ENCODE data around the gene TSPAN9. TPM values are rescaled to one million over a fixed set of nuclear protein-coding genes. Genes with fewer than 3 reads are reported as not detected.

Gene TSPAN9
- total and polyA plus RNA-seq, 2 of the 4 experiments (the other 2 are of a cell fraction): 17.7 to 39.1 TPM

DNA sequence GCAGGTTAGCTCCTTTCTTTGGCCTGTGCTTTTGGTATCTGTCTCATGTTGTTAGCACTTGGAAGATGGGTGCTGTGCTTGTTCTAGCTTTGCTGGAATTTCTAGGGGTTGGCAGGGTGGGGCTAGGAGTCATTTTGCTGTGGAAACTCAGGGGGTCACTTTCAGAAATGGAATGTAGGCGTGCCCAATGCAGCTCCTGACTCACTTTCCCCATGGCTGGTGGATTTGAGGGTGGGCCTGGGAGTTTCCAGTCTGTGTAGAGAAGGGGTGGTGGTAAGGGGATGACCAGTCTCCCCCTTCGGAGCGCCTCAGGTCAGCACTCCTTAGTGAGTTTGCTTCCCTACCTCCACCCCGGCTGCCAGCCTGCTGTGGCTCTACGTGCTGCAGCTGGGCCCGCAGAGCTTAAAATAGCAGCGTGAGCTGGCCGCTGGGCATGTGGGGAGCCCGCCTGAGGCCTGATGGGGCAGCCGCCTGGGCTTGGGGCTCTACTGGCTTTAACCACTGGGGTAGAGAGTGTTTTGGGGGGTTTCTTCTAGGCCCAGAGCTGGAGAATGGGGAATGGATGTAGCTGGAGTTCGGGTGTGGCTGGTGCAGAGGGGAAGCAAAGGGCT lies 108.2 kb downstream of the TSPAN9 start:
- peaks cover 13% of the 10 kb centered on the region; the same call in 1 of the 2 replicates for H3K9me1 ChIP-seq (ENCODE audit: insufficient read depth, low read length)
- H4K5ac ChIP-seq (ENCODE audit: low read depth, low read length): no peak overlapping the region
- no peak overlapping the region for H3K4me3 ChIP-seq (ENCODE audit: insufficient read depth, low read depth, low read length)
- H2BK15ac ChIP-seq (ENCODE audit: low read depth, low read length): 0 out of 3 replicates have a peak overlapping the region, but pooled peaks have one; percentile 52
- H2BK20ac ChIP-seq (ENCODE audit: low read depth, low read length): no peak overlapping the region
- no peak overlapping the region for H3K27ac ChIP-seq (ENCODE audit: insufficient read depth, low read length)
- peaks cover 4% of the 10 kb centered on the region; the same call in 1 of the 2 replicates for H3K4me1 ChIP-seq (ENCODE audit: control insufficient read depth, insufficient read depth, low read length)
- H2AFZ ChIP-seq (replicated peaks; ENCODE audit: low read length, poor library complexity): no peak overlapping the region
- H3K56ac ChIP-seq (ENCODE audit: extremely low read depth, insufficient read depth, low read length): no peak overlapping the region
- ChIA-PET CTCF (interaction anchor here (1.5 to 1.6 kb wide), 2 partner anchors 11 to 13 kb away, joined by 3 to 5 read pairs; no protein-coding TSS in a partner anchor), POLR2A (ENCODE audit: unreplicated experiment) (no interaction called here)
- no peaks in the 10 kb centered on the region for H3K9me3 ChIP-seq (ENCODE audit: control insufficient read depth, insufficient read depth, low read length)
- H4K8ac ChIP-seq (ENCODE audit: low read depth in 2 of 2, low read length in 2 of 2): no peak overlapping the region
- no peak overlapping the region for H3K9ac ChIP-seq (ENCODE audit: low read depth, low read length)
- no peak overlapping the region for H3K4me2 ChIP-seq (ENCODE audit: low read depth, low read length)
- intact Hi-C loops (cut with micrococcal nuclease): no loop called here
- H2BK120ac ChIP-seq (ENCODE audit: low read depth, low read length): no peak overlapping the region
- H3K23ac ChIP-seq (ENCODE audit: low read depth, low read length): no peak overlapping the region
- H3K18ac ChIP-seq (ENCODE audit: low read depth, low read length): no peak overlapping the region
- H3K27me3 ChIP-seq (ENCODE audit: control insufficient read depth, insufficient read depth, low read length): no peaks in the 10 kb centered on the region; the same call in 1 of the 2 replicates
- 96% methylated on average over 7 of the region's 11 CpGs; no CpG with 5 or more reads in 1 of the 2 experiments for WGBS, 2 experiments (ENCODE audit: extremely low coverage in 2 of 2, insufficient read length in 1 of 2)
- H3K79me1 ChIP-seq (ENCODE audit: low read depth in 1 of 2, low read length in 2 of 2): peaks cover 3 to 4% of the 10 kb centered on the region in 2 experiments; a peak in 1 of 4 replicates
- H3K36me3 ChIP-seq (ENCODE audit: control insufficient read depth, insufficient read depth, low read length): no peaks in the 10 kb centered on the region
- peak overlapping the region; percentile 84 for H2AK9ac ChIP-seq (replicated peaks; ENCODE audit: low read depth, low read length, poor library complexity)
- H3K4ac ChIP-seq (ENCODE audit: low read depth, low read length): no peak overlapping the region
- no TSS peak for BruUV-seq (replicated peaks)
- H2BK5ac ChIP-seq (ENCODE audit: low read depth, low read length, poor library complexity, severe bottlenecking): no peak overlapping the region
- H3K14ac ChIP-seq (replicated peaks; ENCODE audit: low read depth, low read length): no peak overlapping the region
- in situ Hi-C loops (cut with MboI; ENCODE audit: low sequenced_read_pairs): no loop called here
- H4K91ac ChIP-seq (ENCODE audit: insufficient read depth, low read depth, low read length): no peak overlapping the region
- peaks cover 14% of the 10 kb centered on the region for H4K20me1 ChIP-seq (ENCODE audit: insufficient read depth, low read length)
- DNase-seq (no peak), ATAC-seq (ENCODE audit: low read depth) (0 out of 2 replicates have a peak, but pooled peaks have one; percentile 16)
- dilution Hi-C loops (cut with HindIII; ENCODE audit: low sequenced_read_pairs, unreplicated experiment): no loop called here
- H2AK5ac ChIP-seq (ENCODE audit: low read depth, low read length): no peak overlapping the region
- no peak for TF ChIP-seq RCOR1 (IDR thresholded peaks at IDR 0.05; ENCODE audit: insufficient replicate concordance, low read length)
- no peak for TF ChIP-seq CEBPB (IDR thresholded peaks at IDR 0.05; ENCODE audit: low read depth, low read length)
- TF ChIP-seq SMC3 (IDR thresholded peaks at IDR 0.05; ENCODE audit: low read depth, low read length): no peak
- TF ChIP-seq RFX5 (IDR thresholded peaks at IDR 0.05; ENCODE audit: low read depth, low read length): no peak
- no peak for TF ChIP-seq BHLHE40 (IDR thresholded peaks at IDR 0.05; ENCODE audit: low read depth, low read length)
- no peak for TF ChIP-seq MAZ (IDR thresholded peaks at IDR 0.05; ENCODE audit: borderline replicate concordance, low read depth, low read length)
- no peak for TF ChIP-seq NFE2L2 (IDR thresholded peaks at IDR 0.05; ENCODE audit: low read depth, low read length)
- TF ChIP-seq, protein P1, sequence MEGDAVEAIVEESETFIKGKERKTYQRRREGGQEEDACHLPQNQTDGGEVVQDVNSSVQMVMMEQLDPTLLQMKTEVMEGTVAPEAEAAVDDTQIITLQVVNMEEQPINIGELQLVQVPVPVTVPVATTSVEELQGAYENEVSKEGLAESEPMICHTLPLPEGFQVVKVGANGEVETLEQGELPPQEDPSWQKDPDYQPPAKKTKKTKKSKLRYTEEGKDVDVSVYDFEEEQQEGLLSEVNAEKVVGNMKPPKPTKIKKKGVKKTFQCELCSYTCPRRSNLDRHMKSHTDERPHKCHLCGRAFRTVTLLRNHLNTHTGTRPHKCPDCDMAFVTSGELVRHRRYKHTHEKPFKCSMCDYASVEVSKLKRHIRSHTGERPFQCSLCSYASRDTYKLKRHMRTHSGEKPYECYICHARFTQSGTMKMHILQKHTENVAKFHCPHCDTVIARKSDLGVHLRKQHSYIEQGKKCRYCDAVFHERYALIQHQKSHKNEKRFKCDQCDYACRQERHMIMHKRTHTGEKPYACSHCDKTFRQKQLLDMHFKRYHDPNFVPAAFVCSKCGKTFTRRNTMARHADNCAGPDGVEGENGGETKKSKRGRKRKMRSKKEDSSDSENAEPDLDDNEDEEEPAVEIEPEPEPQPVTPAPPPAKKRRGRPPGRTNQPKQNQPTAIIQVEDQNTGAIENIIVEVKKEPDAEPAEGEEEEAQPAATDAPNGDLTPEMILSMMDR (conservative IDR thresholded peaks at IDR 0.05; ENCODE audit: low read depth, low read length): no peak
- no peak for TF ChIP-seq POLR2A (IDR thresholded peaks at IDR 0.05; ENCODE audit: low read depth, low read length)
- TF ChIP-seq FOS (IDR thresholded peaks at IDR 0.05; ENCODE audit: low read depth, low read length): no peak
- TF ChIP-seq, protein P2, sequence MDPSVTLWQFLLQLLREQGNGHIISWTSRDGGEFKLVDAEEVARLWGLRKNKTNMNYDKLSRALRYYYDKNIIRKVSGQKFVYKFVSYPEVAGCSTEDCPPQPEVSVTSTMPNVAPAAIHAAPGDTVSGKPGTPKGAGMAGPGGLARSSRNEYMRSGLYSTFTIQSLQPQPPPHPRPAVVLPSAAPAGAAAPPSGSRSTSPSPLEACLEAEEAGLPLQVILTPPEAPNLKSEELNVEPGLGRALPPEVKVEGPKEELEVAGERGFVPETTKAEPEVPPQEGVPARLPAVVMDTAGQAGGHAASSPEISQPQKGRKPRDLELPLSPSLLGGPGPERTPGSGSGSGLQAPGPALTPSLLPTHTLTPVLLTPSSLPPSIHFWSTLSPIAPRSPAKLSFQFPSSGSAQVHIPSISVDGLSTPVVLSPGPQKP (IDR thresholded peaks at IDR 0.05; ENCODE audit: borderline replicate concordance, low read depth, low read length): no peak
- TF ChIP-seq CHD1 (IDR thresholded peaks at IDR 0.05; ENCODE audit: low read depth, low read length): no peak
- no peak for TF ChIP-seq MAFK (IDR thresholded peaks at IDR 0.05; ENCODE audit: low read depth, low read length)
- TF ChIP-seq, protein P3, sequence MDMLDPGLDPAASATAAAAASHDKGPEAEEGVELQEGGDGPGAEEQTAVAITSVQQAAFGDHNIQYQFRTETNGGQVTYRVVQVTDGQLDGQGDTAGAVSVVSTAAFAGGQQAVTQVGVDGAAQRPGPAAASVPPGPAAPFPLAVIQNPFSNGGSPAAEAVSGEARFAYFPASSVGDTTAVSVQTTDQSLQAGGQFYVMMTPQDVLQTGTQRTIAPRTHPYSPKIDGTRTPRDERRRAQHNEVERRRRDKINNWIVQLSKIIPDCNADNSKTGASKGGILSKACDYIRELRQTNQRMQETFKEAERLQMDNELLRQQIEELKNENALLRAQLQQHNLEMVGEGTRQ (IDR thresholded peaks at IDR 0.05; ENCODE audit: low read depth, low read length): no peak
